Measurements from ENCODE around the gene DISC1. TPM values are rescaled to one million over a fixed set of nuclear protein-coding genes. Genes with fewer than 3 reads are reported as not detected.

Gene DISC1
- total RNA-seq, 2 experiments from 2014 or later = 19.8 to 20.0 TPM

- no peak for TF ChIP-seq CTCF (IDR thresholded peaks at IDR 0.05)
- Histone ChIP-seq H3K27me3 (ENCODE audit: control insufficient read depth in 1 of 2, insufficient read depth in 2 of 2, low read length in 2 of 2) (no peaks in the 10 kb centered on the region), H3K4me1 (ENCODE audit: insufficient read depth, low read length) (no peaks in the 10 kb centered on the region), H3K27ac (ENCODE audit: low read depth in 1 of 2, low read length in 2 of 2) (no peak overlapping the region), H3K36me3 (ENCODE audit: insufficient read depth, low read length) (no peaks in the 10 kb centered on the region), H3K4me3 (ENCODE audit: low read length) (no peak overlapping the region), H3K9me3 (ENCODE audit: control insufficient read depth in 1 of 2, insufficient read depth in 1 of 2, low read length in 2 of 2) (no peaks in the 10 kb centered on the region)
- no peaks in the 10 kb centered on the region for H3K27me3 Mint-ChIP-seq
- no peaks in the 10 kb centered on the region for H3K36me3 Mint-ChIP-seq (ENCODE audit: low read depth)
- H3K9me3 Mint-ChIP-seq = peaks cover 2% of the 10 kb centered on the region
- H3K4me1 Mint-ChIP-seq (ENCODE audit: low read depth) = no peaks in the 10 kb centered on the region
- ATAC-seq (ENCODE audit: poor library complexity) = no peak
- POLR2A ChIA-PET = interaction anchor here (0.6 kb wide), 1 partner anchor 1890 kb away, joined by 3 read pairs; no protein-coding TSS in a partner anchor
- CTCF ChIA-PET = no interaction called here
- H3K27ac Mint-ChIP-seq = no peak overlapping the region
- intact Hi-C loops (cut with DNase I, micrococcal nuclease) = no loop called here
- H3K4me3 Mint-ChIP-seq = no peak overlapping the region
- DNase-seq = no peak
These were observed 439.9 kb downstream of the DISC1 start for GRCh38 chr1:232066521-232066920.

- Histone ChIP-seq H3K36me3 (ENCODE audit: insufficient read depth, low read length) (no peaks in the 10 kb centered on the region), H3K4me3 (ENCODE audit: low read length) (no peak overlapping the region), H3K4me1 (ENCODE audit: insufficient read depth, low read length) (no peaks in the 10 kb centered on the region), H3K27ac (ENCODE audit: low read depth in 1 of 2, low read length in 2 of 2) (no peak overlapping the region), H3K9me3 (ENCODE audit: control insufficient read depth in 1 of 2, insufficient read depth in 1 of 2, low read length in 2 of 2) (peaks cover 0 to 3% of the 10 kb centered on the region in 2 experiments), H3K27me3 (ENCODE audit: control insufficient read depth in 1 of 2, insufficient read depth in 2 of 2, low read length in 2 of 2) (no peaks in the 10 kb centered on the region)
- intact Hi-C loops (cut with DNase I, micrococcal nuclease) = no loop called here
- no peaks in the 10 kb centered on the region for H3K4me1 Mint-ChIP-seq (ENCODE audit: low read depth)
- H3K9me3 Mint-ChIP-seq = peaks cover 8% of the 10 kb centered on the region
- no peaks in the 10 kb centered on the region for H3K36me3 Mint-ChIP-seq (ENCODE audit: low read depth)
- ChIA-PET POLR2A (no interaction called here), CTCF (no interaction called here)
- ATAC-seq (ENCODE audit: poor library complexity) (no peak), DNase-seq (no peak)
- no peak for TF ChIP-seq CTCF (IDR thresholded peaks at IDR 0.05)
- H3K27me3 Mint-ChIP-seq = peaks cover 21% of the 10 kb centered on the region
- H3K4me3 Mint-ChIP-seq = no peak overlapping the region
- no peak overlapping the region for H3K27ac Mint-ChIP-seq
These were observed 447.7 kb downstream of the DISC1 start for GRCh38 chr1:232074265-232074664.

- no peak overlapping the region for H3K4me3 ChIP-seq (ENCODE audit: low read length)
- H3K27ac ChIP-seq (ENCODE audit: low read depth in 1 of 2, low read length in 2 of 2) = no peak overlapping the region
- H3K27me3 ChIP-seq (ENCODE audit: control insufficient read depth in 1 of 2, insufficient read depth in 2 of 2, low read length in 2 of 2) = no peaks in the 10 kb centered on the region
- H3K9me3 ChIP-seq (ENCODE audit: control insufficient read depth in 1 of 2, insufficient read depth in 1 of 2, low read length in 2 of 2) = no peaks in the 10 kb centered on the region
- TF ChIP-seq CTCF (IDR thresholded peaks at IDR 0.05) = no peak
- Mint-ChIP-seq H3K4me3 (no peak overlapping the region), H3K27ac (no peak overlapping the region), H3K27me3 (peaks cover 15% of the 10 kb centered on the region), H3K9me3 (peaks cover 10% of the 10 kb centered on the region), H3K36me3 (ENCODE audit: low read depth) (no peaks in the 10 kb centered on the region), H3K4me1 (ENCODE audit: low read depth) (no peaks in the 10 kb centered on the region)
- ATAC-seq (ENCODE audit: poor library complexity) = no peak
- CTCF ChIA-PET = no interaction called here
- H3K36me3 ChIP-seq (ENCODE audit: insufficient read depth, low read length) = no peaks in the 10 kb centered on the region
- H3K4me1 ChIP-seq (ENCODE audit: insufficient read depth, low read length) = no peaks in the 10 kb centered on the region
- intact Hi-C loops (cut with DNase I, micrococcal nuclease) = no loop called here
- no peak for DNase-seq
- POLR2A ChIA-PET = no interaction called here
These were observed 451.2 kb downstream of the DISC1 start for GRCh38 chr1:232077809-232078208.

All from CD4-positive, alpha-beta T cell (primary cell).